ENCODE data around the gene TRIM74. TPM values are rescaled to one million over a fixed set of nuclear protein-coding genes. Genes with fewer than 3 reads are reported as not detected.

Gene TRIM74
- total RNA-seq = 0.19 TPM in 1 of 2 replicates, not detected in the other

DNA sequence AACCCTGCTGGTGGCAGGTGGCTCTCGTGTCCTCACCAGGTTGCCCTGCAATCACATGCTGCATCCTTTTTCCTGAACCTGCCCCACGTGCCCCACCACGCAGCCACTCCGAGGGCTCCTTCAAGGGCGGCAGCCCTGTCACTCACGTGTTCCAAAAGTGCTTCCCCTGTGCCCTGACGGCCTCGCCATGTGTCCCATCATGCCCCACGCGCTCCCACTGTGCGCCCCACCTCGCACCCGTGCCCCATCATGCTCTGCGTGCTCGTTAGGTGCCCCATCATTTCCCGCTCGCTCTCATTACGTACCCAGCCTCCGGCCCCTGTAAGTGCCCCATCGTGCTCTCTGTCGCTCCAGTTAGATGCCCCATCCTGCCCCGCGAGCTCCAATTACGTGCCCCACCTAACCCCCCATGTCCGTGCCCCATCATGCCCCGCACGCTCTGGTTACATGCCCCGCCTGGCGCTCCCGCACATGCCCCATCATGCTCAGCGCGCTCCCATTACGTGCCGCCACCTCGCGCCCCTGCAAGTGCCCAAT is at the start of gene TRIM74:
TRIM74 (minus strand) TSS at position 487 of the 537 bp plus-strand sequence. CDS start 3,309 bp downstream, outside the sequence.

DNA sequence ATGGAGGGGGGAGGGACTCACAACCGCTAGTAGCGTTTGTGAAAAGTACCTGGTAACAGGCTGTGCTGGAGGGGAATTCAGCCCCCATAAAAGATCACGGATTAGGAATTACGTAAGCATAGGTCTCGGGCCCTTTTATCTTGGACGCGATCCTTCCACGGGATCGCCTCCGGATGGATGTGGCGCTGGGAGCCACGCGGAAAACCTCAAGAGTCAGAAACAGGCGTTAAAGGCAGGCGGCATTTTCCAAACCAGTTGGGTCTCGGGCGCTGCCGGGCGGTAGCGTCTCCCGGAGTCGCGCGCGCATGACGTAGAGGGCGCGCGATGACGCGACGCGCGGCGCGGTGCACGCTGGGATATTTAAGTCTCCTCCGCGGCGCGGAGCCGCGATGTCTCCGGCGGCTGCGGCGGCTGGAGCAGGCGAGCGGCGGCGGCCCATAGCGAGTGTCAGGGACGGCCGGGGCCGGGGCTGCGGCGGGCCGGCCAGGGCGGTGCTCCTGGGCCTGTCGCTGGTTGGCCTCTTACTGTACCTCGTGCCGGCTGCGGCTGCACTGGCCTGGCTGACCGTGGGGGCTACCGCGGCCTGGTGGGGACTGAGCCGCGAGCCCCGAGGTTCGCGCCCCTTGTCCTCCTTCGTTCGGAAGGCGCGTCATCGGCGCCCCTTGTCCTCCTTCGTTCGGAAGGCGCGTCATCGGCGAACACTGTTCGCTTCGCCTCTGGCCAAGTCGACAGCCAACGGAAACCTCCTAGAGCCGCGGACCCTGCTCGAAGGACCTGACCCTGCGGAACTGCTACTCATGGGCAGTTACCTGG is 44.3 kb downstream of the TRIM74 start, which contains the start of gene POM121:
POM121 (plus strand) TSS at position 363 of the 813 bp plus-strand sequence; CDS start at position 390, 27 bp downstream.

Other genes with a start within 250 kb of the TRIM74 start
- gene TYW1B, start 141.3 kb downstream of the TRIM74 start, total RNA-seq = 1.9 and 8.5 TPM in 2 replicates
- 4.2 and 4.4 TPM in 2 replicates for gene POM121, start 44.4 kb downstream of the TRIM74 start, total RNA-seq
- gene SPDYE8, start 60.3 kb upstream of the TRIM74 start, total RNA-seq = not detected in 2 replicates
- gene SPDYE11, start 88.4 kb upstream of the TRIM74 start, total RNA-seq = not detected in 2 replicates
- not detected in 2 replicates for gene SPDYE9, start 116.6 kb upstream of the TRIM74 start, total RNA-seq

All from regular cardiac myocyte (primary cell).